HFFc6 (cell line): ENCODE measurements around the gene BET1L. TPM values are rescaled to one million over a fixed set of nuclear protein-coding genes. Genes with fewer than 3 reads are reported as not detected.

ENCODE experiments used
- DNase-seq: peaks from one replicate; pipeline ENCODE4 v3.0.0-alpha.2; 2018
- H3K27ac Mint-ChIP-seq: 2 replicates; pipeline ENCODE4 v1.8.0; 2020; ENCODE audit warnings: mild to moderate bottlenecking, mixed read lengths
- H3K27me3 Mint-ChIP-seq: 2 replicates; pipeline ENCODE4 v1.8.0; 2021; ENCODE audit warnings: mild to moderate bottlenecking, moderate library complexity, mixed read lengths; ENCODE audit not compliant: insufficient read depth
- H3K36me3 Mint-ChIP-seq: 2 replicates; pipeline ENCODE4 v1.8.0; 2021; ENCODE audit warnings: low read depth, mixed read lengths
- H3K4me1 Mint-ChIP-seq: 2 replicates; pipeline ENCODE4 v1.8.0; 2020; ENCODE audit warnings: low read depth, mixed read lengths
- H3K4me3 Mint-ChIP-seq: 2 replicates; pipeline ENCODE4 v1.8.0; 2020; ENCODE audit warnings: mild to moderate bottlenecking, moderate library complexity, mixed read lengths
- H3K9me3 Mint-ChIP-seq: 2 replicates; pipeline ENCODE4 v1.8.0; 2020; ENCODE audit warnings: mild to moderate bottlenecking, mixed read lengths
- total RNA-seq, 6 experiments: library from RNA; stranded (reverse); fragmentation: NEBNext Ultra II Directional; extraction: Animal tissue kit (Norgen Biotek cat#: 25700); gene quantifications; 2 replicates in 1 of 6; 3 replicates in 5 of 6; pipeline ENCODE4 v1.2.3, GENCODE V29; 2021
- TF ChIP-seq, protein P1 (sequence below): fragments of 200-600 bp; sonication (generic); IDR thresholded peaks from 2 replicates; pipeline ENCODE4 v1.5.0; 2021; ENCODE audit warnings: antibody characterized with exemption, mild to moderate bottlenecking

BET1L gene
- total RNA-seq, 6 experiments from 2014 or later, result 63.5 to 76.9 (median 67.2) TPM

DNA sequence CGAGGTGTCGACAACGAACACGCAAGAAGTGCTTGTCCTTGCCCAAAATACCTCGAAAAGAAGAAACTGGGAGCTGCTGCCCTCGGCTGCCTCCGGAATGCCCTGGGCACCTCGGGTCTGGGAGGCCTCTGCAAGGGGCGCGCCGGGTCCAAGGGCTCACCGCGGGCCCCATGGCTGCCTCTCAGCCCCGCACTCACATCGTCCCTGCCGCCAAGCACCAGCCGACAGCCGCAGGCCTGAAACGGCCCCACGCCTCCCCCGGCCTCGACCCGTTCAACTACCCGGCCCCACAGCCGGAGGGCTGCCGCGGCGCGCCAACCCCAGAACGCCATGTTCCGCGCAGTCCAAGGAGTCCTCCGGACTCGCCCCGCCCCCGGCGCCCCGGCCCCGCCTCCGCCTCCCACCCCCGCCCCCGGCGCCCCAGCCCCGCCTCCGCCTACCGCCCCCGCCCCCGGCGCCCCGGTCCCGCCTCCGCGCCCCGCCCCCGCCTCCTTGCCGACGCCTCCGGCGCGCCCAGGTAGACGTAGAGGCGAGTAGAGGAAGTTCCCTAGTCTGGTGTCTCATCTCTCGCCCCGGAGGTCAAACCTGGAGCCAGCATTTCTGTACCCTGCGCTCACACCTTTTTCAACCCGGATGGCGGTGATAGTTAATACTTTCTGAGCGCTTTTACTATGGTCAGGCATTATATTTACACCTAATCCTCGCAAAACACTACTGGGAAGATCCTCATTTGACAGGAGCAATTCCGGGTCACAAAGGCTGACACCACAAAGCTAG lies 29.0 kb upstream of the BET1L start, which contains the start of gene SIRT3:
Gene SIRT3 (minus strand): TSS at position 346 of the 777 bp plus-strand sequence. CDS start 14 bp downstream, at position 332.
- no peaks in the 10 kb centered on the region for H3K9me3 Mint-ChIP-seq
- peak within 1 kb of the TSS; percentile 92 for H3K4me3 Mint-ChIP-seq

DNA sequence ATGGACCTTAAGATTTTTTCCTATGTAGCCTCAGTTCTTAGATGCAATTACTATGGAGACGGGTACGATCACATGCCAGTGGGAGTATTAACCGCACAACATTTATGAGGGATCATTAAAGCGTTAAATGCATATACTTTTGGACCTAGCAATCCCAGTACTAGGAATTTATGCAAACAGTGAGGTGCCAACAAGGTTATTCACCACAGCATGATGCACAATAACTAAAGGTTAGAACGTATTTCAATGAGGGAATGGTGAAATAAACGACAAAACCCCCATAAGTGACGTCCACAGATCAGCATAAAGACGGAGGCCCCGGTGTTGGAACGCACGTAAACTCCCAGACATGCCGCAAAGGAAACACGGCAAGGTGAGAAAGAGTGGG lies 28.4 kb upstream of the BET1L start:
- Mint-ChIP-seq H3K27me3 (no peaks in the 10 kb centered on the region; the same call in 1 of the 2 replicates), H3K4me1 (peaks cover 36% of the 10 kb centered on the region), H3K36me3 (peaks cover 3% of the 10 kb centered on the region; the same call in 1 of the 2 replicates), H3K4me3 (peak overlapping the region; percentile 92), H3K9me3 (no peaks in the 10 kb centered on the region), H3K27ac (peak overlapping the region; percentile 85)
- TF ChIP-seq, protein P1, sequence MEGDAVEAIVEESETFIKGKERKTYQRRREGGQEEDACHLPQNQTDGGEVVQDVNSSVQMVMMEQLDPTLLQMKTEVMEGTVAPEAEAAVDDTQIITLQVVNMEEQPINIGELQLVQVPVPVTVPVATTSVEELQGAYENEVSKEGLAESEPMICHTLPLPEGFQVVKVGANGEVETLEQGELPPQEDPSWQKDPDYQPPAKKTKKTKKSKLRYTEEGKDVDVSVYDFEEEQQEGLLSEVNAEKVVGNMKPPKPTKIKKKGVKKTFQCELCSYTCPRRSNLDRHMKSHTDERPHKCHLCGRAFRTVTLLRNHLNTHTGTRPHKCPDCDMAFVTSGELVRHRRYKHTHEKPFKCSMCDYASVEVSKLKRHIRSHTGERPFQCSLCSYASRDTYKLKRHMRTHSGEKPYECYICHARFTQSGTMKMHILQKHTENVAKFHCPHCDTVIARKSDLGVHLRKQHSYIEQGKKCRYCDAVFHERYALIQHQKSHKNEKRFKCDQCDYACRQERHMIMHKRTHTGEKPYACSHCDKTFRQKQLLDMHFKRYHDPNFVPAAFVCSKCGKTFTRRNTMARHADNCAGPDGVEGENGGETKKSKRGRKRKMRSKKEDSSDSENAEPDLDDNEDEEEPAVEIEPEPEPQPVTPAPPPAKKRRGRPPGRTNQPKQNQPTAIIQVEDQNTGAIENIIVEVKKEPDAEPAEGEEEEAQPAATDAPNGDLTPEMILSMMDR, result no peak
- DNase-seq, result no peak

More for the DNA sequence above, 29.0 kb upstream of the BET1L start, which contains the start of gene SIRT3:
- Mint-ChIP-seq H3K27ac (peak within 1 kb of the TSS; percentile 93), H3K27me3 (peaks cover 2% of the 10 kb centered on the region; the same call in 1 of the 2 replicates), H3K4me1 (peaks cover 36% of the 10 kb centered on the region), H3K36me3 (peaks cover 5% of the 10 kb centered on the region)
- TF ChIP-seq, protein P1, result peak; percentile 22; the same call in 1 of the 2 replicates
- peak; percentile 64 for DNase-seq

DNA sequence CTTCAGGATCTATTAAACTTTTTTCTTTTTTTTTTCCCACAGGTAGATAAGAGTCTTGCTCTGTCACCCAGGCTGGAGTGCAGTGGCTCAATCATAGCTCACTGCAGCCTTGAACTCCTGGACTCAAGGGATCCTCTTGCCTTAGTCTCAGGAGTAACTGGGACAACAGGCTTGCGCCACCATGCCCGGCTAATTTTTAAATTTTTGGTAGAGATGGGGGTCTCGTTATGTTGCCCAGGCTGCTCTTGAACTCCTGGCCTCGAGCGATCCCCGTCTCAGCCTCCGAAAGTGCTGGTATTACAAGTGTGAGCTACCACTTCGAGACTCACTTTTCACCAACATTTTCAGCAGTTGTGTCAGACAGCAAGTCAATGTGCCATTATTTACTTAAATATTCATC lies 28.0 kb upstream of the BET1L start:
- H3K9me3 Mint-ChIP-seq, result no peaks in the 10 kb centered on the region
- peak overlapping the region; percentile 92 for H3K4me3 Mint-ChIP-seq
- DNase-seq, result no peak
- peaks cover 32% of the 10 kb centered on the region for H3K4me1 Mint-ChIP-seq
- H3K27me3 Mint-ChIP-seq, result no peaks in the 10 kb centered on the region; the same call in 1 of the 2 replicates
- TF ChIP-seq, protein P1, result no peak
- peak overlapping the region; percentile 85; the same call in 1 of the 2 replicates for H3K27ac Mint-ChIP-seq
- peaks cover 3% of the 10 kb centered on the region; the same call in 1 of the 2 replicates for H3K36me3 Mint-ChIP-seq

DNA sequence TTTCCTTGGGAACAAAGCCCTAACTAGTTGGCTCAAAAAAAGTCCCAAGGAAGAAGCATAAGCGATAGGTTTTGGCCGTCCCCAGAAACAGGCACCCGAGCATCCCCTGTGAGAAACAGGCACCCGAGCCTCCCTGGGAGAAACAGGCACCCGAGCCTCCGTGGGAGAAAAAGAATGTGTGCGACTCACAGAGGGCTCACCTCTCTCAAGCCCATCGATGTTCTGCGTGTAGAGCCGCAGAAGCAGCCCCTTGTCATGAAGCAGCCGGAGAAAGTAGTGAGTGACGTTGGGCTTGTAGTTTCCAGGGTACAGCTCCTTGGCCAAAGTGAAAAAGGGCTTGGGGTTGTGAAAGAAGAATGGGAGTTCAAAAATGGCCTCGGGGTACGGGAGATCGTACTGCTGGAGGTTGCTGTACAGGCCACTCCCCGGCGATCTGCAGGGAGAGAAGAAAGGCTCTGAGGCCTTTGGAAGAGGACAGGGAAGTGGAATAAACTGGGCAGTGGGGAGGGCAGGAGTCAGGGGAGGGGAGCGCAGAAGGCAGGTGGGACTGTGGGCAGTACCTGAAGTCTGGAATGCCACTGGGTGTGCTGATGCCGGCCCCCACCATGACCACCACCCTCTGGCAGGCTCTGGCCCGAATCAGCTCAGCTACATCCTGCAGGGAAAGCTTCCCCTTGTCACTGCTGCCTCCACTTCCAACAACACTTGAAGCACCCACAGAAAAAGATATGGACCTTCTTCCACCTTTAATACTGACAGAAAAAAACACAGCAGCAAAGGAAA lies 25.8 kb upstream of the BET1L start:
- Mint-ChIP-seq H3K27ac (no peak overlapping the region), H3K4me3 (no peak overlapping the region), H3K27me3 (no peaks in the 10 kb centered on the region; the same call in 1 of the 2 replicates), H3K36me3 (peaks cover 4% of the 10 kb centered on the region; the same call in 1 of the 2 replicates), H3K9me3 (no peaks in the 10 kb centered on the region), H3K4me1 (peaks cover 12% of the 10 kb centered on the region)
- no peak for DNase-seq
- TF ChIP-seq, protein P1, result no peak

DNA sequence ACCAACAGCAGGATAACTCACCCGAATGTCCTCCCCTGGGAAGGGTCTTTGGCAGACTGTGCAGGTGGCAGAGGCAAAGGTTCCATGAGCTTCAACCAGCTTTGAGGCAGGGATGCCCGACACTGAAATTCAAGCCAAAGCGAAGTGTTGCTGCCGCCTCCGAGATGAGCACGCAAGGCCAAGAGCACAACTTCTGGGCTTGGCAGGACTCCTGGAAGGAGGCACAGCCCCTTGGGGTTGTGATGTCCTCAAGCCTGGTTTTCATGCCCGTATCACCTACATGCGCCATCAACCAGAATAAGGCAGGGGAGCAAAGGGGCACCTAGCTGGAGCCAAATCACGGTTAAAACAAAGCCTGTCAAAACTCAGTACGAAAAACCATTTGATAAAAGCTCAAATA lies 23.2 kb upstream of the BET1L start:
- TF ChIP-seq, protein P1, result no peak
- H3K9me3 Mint-ChIP-seq, result no peaks in the 10 kb centered on the region
- H3K27ac Mint-ChIP-seq, result no peak overlapping the region
- peaks cover 3% of the 10 kb centered on the region for H3K27me3 Mint-ChIP-seq
- peaks cover 4% of the 10 kb centered on the region; the same call in 1 of the 2 replicates for H3K36me3 Mint-ChIP-seq
- H3K4me1 Mint-ChIP-seq, result peaks cover 13% of the 10 kb centered on the region
- H3K4me3 Mint-ChIP-seq, result no peak overlapping the region
- no peak for DNase-seq
